SK-N-SH (cell line): ENCODE results near the gene SORL1. TPM values are rescaled to one million over a fixed set of nuclear protein-coding genes. Genes with fewer than 3 reads are reported as not detected.

Experiments
- CTCF ChIA-PET: fragments of 300-600, 350-600 bp; formaldehyde crosslinking; extraction: SDS; loops from one replicate; lab custom pipeline; 2021; lab: Yijun Ruan, JAX
- POLR2A ChIA-PET: fragments of 350-600 bp; sonication (Branson Sonifier 250); formaldehyde crosslinking; extraction: SDS; loops from one replicate; lab custom pipeline; 2020; ENCODE audit warnings: antibody characterized with exemption, inconsistent platforms; lab: Yijun Ruan, JAX
- DNase-seq: peaks from one replicate; pipeline ENCODE4 v3.0.0; 2012
- H2AFZ ChIP-seq: fragments of 200-600 bp; sonication (generic); 2 replicates; pipeline ENCODE4 v1.8.1; 2016; ENCODE audit warnings: antibody characterized with exemption, mild to moderate bottlenecking, low read depth
- H3F3A ChIP-seq: fragments of 200-600 bp; sonication (generic); replicated peaks from 2 replicates; pipeline ENCODE3; 2016; ENCODE audit warnings: antibody characterized with exemption, mild to moderate bottlenecking; ENCODE audit not compliant: insufficient read depth
- H3K27ac ChIP-seq, 2 experiments: fragments of 200-500 bp in 1 of 2; fragments of 200-600 bp in 1 of 2; sonication (Bioruptor generic) in 1 of 2; sonication (generic), shearing (Covaris generic) in 1 of 2; 2 replicates each; pipeline versions ENCODE4 v1.5.1 to v1.6.1; 2014 to 2016; ENCODE audit warnings: low read depth in 2 of 2, inconsistent platforms in 1 of 2, low read length in 1 of 2, mild to moderate bottlenecking in 1 of 2, mixed read lengths in 1 of 2
- H3K27me3 ChIP-seq: fragments of 200-600 bp; sonication (generic), shearing (Covaris generic); 2 replicates; pipeline ENCODE4 v1.6.1; 2016; ENCODE audit warnings: mixed run types; ENCODE audit not compliant: insufficient read depth
- H3K36me3 ChIP-seq, 2 experiments: fragments of 200-500 bp in 1 of 2; fragments of 200-600 bp in 1 of 2; sonication (Bioruptor generic) in 1 of 2; sonication (generic) in 1 of 2; replicated peaks in 1 of 2; 2 replicates each; pipeline versions ENCODE3 to v1.5.1; 2014 to 2016; ENCODE audit warnings: low read length in 1 of 2, mild to moderate bottlenecking in 1 of 2; ENCODE audit not compliant: insufficient read depth in 2 of 2, control insufficient read depth in 1 of 2
- H3K4me1 ChIP-seq, 2 experiments: fragments of 200-500 bp in 1 of 2; fragments of 200-600 bp in 1 of 2; sonication (Bioruptor generic) in 1 of 2; sonication (generic), shearing (Covaris generic) in 1 of 2; 2 replicates each; pipeline versions ENCODE4 v1.5.1 to v1.6.1; 2014 to 2016; ENCODE audit warnings: low read depth in 1 of 2, low read length in 1 of 2, mixed run types in 1 of 2; ENCODE audit not compliant: insufficient read depth in 2 of 2, control insufficient read depth in 1 of 2
- H3K4me2 ChIP-seq: fragments of 200-600 bp; sonication (generic), shearing (Covaris generic); 2 replicates; pipeline ENCODE4 v1.6.1; 2017; ENCODE audit warnings: mixed run types
- H3K4me3 ChIP-seq, 2 experiments: fragments of 200-500 bp in 1 of 2; fragments of 200-600 bp in 1 of 2; sonication (Bioruptor generic) in 1 of 2; sonication (generic), shearing (Covaris generic) in 1 of 2; 2 replicates each; pipeline versions ENCODE4 v1.5.1 to v1.8.1; 2014 to 2016; ENCODE audit warnings: low read depth in 2 of 2, inconsistent platforms in 1 of 2, low read length in 1 of 2, mild to moderate bottlenecking in 1 of 2, mixed read lengths in 1 of 2, moderate library complexity in 1 of 2
- H3K79me2 ChIP-seq: fragments of 200-600 bp; sonication (generic); 2 replicates; pipeline ENCODE4 v1.8.1; 2017; ENCODE audit warnings: mild to moderate bottlenecking; ENCODE audit not compliant: insufficient read depth
- H3K9ac ChIP-seq: fragments of 200-600 bp; sonication (generic); 2 replicates; pipeline ENCODE4 v1.6.1; 2017; ENCODE audit warnings: mixed run types
- H3K9me2 ChIP-seq: fragments of 200-600 bp; sonication (generic); 2 replicates; pipeline ENCODE4 v1.6.1; 2017; ENCODE audit warnings: mixed run types
- H3K9me3 ChIP-seq: fragments of 200-600 bp; sonication (generic); 2 replicates; pipeline ENCODE4 v1.6.1; 2017; ENCODE audit warnings: mixed run types, mild to moderate bottlenecking, moderate library complexity
- H4K20me1 ChIP-seq: fragments of 200-600 bp; sonication (generic); 2 replicates; pipeline ENCODE4 v1.6.1; 2017; ENCODE audit warnings: mild to moderate bottlenecking, mixed run types; ENCODE audit not compliant: insufficient read depth
- CHD2 ChIP-seq: fragments of 150-350 bp; IDR thresholded peaks from 2 replicates; pipeline ENCODE4 v1.6.1; 2018; ENCODE audit warnings: low read length; ENCODE audit not compliant: partially characterized antibody
- ELF1 ChIP-seq: IDR thresholded peaks from 2 replicates; pipeline ENCODE4 v1.4.0; 2012
- EP300 ChIP-seq, 2 experiments: IDR thresholded peaks; 2 replicates each; pipeline versions ENCODE4 v1.4.0 to v1.6.1; 2012; ENCODE audit warnings: borderline replicate concordance in 1 of 2, low read depth in 1 of 2, low read length in 1 of 2
- FOXM1 ChIP-seq: IDR thresholded peaks from 2 replicates; pipeline ENCODE4 v1.4.0; 2012; ENCODE audit warnings: low read depth, mild to moderate bottlenecking
- GABPA ChIP-seq: IDR thresholded peaks from 2 replicates; pipeline ENCODE4 v1.4.0; 2012; ENCODE audit warnings: low read depth, mild to moderate bottlenecking
- MEF2A ChIP-seq: IDR thresholded peaks from 2 replicates; pipeline ENCODE4 v1.4.0; 2012; ENCODE audit warnings: low read depth, borderline replicate concordance
- RAD21 ChIP-seq: IDR thresholded peaks from 2 replicates; pipeline ENCODE4 v1.6.1; 2012; ENCODE audit warnings: mild to moderate bottlenecking, low read length
- RCOR1 ChIP-seq: fragments of 150-350 bp; IDR thresholded peaks from 2 replicates; pipeline ENCODE4 v1.6.1; 2017; ENCODE audit warnings: antibody characterized with exemption, low read length
- RXRA ChIP-seq: IDR thresholded peaks from 2 replicates; pipeline ENCODE4 v1.4.0; 2012; ENCODE audit warnings: low read depth, mild to moderate bottlenecking, borderline replicate concordance
- TAF1 ChIP-seq: IDR thresholded peaks from 2 replicates; pipeline ENCODE4 v1.6.1; 2012; ENCODE audit warnings: low read depth, mild to moderate bottlenecking, low read length, moderate library complexity, borderline replicate concordance
- TCF12 ChIP-seq: IDR thresholded peaks from 2 replicates; pipeline ENCODE4 v1.4.0; 2012
- TEAD4 ChIP-seq: IDR thresholded peaks from 2 replicates; pipeline ENCODE4 v1.4.0; 2012; ENCODE audit warnings: mild to moderate bottlenecking, borderline replicate concordance; ENCODE audit not compliant: insufficient read depth
- YY1 ChIP-seq: IDR thresholded peaks from 2 replicates; pipeline ENCODE4 v1.4.0; 2012; ENCODE audit warnings: low read depth, mild to moderate bottlenecking
- WGBS: methylation state at CpG from one replicate; pipeline ENCODE4 v1.1.6; 2017; ENCODE audit warnings: low lambda C conversion rate; 5-methylcytosine and 5-hydroxymethylcytosine counted together
- polyA plus RNA-seq, 3 experiments: library from polyadenylated mRNA; depleted of rRNA; stranded (reverse); fragments of >200 nt; gene quantifications; 2 replicates each; pipeline ENCODE4 v1.2.3, GENCODE V29; 2012
- TF ChIP-seq, protein P1 (sequence below): fragments of 150-350 bp; IDR thresholded peaks from 2 replicates; pipeline ENCODE4 v1.6.1; 2017; ENCODE audit warnings: antibody characterized with exemption, low read length, low read depth, borderline replicate concordance
- TF ChIP-seq, protein P2 (sequence below): IDR thresholded peaks from 2 replicates; pipeline ENCODE4 v1.4.0; 2012; ENCODE audit warnings: low read depth
- TF ChIP-seq, protein P3 (sequence below): IDR thresholded peaks from 2 replicates; pipeline ENCODE4; 2012
- TF ChIP-seq, protein P4 (sequence below): IDR thresholded peaks from 2 replicates; pipeline ENCODE4 v1.4.0; 2012; ENCODE audit warnings: low read depth, borderline replicate concordance

The SORL1 gene
- polyA plus RNA-seq, 1 of the 3 experiments (the other 2 are of a cell fraction): 7.1 TPM

DNA sequence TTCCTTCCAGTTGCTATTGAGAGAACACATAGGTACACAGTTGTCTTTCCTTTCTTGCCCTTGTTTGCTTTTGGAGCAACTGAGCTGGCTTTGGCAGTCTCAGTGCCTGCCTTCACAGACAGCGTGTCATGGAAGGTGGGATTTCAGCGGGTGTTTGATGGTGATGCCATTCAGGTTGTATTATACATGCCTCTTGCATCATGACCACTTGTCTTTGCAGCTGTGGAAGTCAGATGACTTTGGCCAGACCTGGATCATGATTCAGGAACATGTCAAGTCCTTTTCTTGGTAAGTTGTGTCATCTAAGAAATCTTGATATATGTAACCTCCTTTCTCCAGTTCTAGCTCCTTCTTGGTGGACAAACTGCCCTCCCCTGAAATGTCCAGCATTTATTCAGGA is 37.7 kb downstream of the SORL1 start:
- Histone ChIP-seq H4K20me1 (no peaks in the 10 kb centered on the region), H3K9me2 (no peaks in the 10 kb centered on the region), H3F3A (no peaks in the 10 kb centered on the region), H3K36me3 (no peaks in the 10 kb centered on the region), H3K4me2 (no peak overlapping the region), H3K4me3 (no peak overlapping the region), H3K27me3 (no peaks in the 10 kb centered on the region), H3K79me2 (no peaks in the 10 kb centered on the region), H3K9ac (no peak overlapping the region), H3K27ac (no peak overlapping the region), H3K4me1 (peaks cover 0 to 8% of the 10 kb centered on the region in 2 experiments; a peak in 1 of 4 replicates), H2AFZ (no peak overlapping the region), H3K9me3 (no peaks in the 10 kb centered on the region)
- ChIA-PET CTCF (interaction anchor here (1.0 kb wide), 1 partner anchor 21 kb away, joined by 3 read pairs; no protein-coding TSS in a partner anchor), POLR2A (no interaction called here)
- 84% methylated on average over 2 of the region's 2 CpGs for WGBS
- TF ChIP-seq FOXM1 (no peak), RXRA (no peak), EP300 (IDR thresholded peaks at IDR 0.05; ENCODE audit: borderline replicate concordance in 1 of 2, low read depth in 1 of 2, low read length in 1 of 2) (no peak)
- TF ChIP-seq, protein P1, sequence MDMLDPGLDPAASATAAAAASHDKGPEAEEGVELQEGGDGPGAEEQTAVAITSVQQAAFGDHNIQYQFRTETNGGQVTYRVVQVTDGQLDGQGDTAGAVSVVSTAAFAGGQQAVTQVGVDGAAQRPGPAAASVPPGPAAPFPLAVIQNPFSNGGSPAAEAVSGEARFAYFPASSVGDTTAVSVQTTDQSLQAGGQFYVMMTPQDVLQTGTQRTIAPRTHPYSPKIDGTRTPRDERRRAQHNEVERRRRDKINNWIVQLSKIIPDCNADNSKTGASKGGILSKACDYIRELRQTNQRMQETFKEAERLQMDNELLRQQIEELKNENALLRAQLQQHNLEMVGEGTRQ: no peak
- DNase-seq: no peak

DNA sequence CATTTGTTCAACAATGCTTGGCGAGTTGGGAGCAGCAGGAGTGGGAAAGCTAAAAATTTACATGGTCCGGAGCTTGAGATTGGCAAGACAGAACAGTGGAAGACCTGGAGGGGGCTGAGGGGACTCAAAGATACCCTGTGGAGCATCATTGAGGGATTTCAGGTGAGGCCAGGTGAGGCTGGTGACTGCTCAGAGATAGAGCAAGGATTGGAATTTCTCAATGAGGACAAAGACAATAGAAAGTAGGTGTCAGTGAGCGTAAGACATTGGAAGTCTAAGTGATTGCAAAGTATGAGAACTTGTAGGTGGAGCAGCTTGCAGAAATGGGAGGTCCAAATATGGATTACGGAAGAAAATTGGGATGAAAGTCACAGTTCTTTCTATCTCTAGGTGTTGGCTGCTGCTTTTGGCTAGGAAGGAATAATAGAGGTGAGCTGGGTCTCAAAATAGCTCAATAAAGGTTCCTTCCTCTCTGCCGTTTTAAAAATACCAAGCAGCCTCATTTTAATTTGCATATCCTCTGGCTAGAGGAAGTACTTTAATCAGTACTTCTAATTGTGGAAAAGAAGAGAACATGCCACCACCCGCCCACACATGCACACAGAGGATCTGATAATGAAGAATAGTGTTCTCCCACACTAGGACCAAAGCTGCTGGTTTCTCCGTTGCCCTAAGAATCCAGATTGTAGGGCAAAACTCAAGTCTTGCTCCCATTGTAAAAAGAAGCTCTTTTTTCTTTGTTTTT is 42.4 kb downstream of the SORL1 start:
- peaks cover 0 to 2% of the 10 kb centered on the region in 2 experiments for H3K36me3 ChIP-seq
- H3K4me1 ChIP-seq: no peaks in the 10 kb centered on the region
- H3K9me2 ChIP-seq: no peaks in the 10 kb centered on the region
- H2AFZ ChIP-seq: no peak overlapping the region
- no peaks in the 10 kb centered on the region for H4K20me1 ChIP-seq
- DNase-seq: no peak
- no peaks in the 10 kb centered on the region for H3K27me3 ChIP-seq
- H3K79me2 ChIP-seq: no peaks in the 10 kb centered on the region
- H3K9ac ChIP-seq: no peak overlapping the region
- TF ChIP-seq TEAD4 (no peak), YY1 (no peak)
- H3K4me3 ChIP-seq: no peak overlapping the region
- H3K27ac ChIP-seq: no peak overlapping the region
- WGBS: 84% methylated on average over 7 of the region's 7 CpGs
- CTCF ChIA-PET: interaction anchor here (1.2 kb wide), 1 partner anchor 42 kb away, joined by 3 read pairs; the partner anchor contains the start of gene SORL1
- H3F3A ChIP-seq: no peaks in the 10 kb centered on the region
- H3K4me2 ChIP-seq: no peak overlapping the region
- POLR2A ChIA-PET: no interaction called here
- H3K9me3 ChIP-seq: no peaks in the 10 kb centered on the region

DNA sequence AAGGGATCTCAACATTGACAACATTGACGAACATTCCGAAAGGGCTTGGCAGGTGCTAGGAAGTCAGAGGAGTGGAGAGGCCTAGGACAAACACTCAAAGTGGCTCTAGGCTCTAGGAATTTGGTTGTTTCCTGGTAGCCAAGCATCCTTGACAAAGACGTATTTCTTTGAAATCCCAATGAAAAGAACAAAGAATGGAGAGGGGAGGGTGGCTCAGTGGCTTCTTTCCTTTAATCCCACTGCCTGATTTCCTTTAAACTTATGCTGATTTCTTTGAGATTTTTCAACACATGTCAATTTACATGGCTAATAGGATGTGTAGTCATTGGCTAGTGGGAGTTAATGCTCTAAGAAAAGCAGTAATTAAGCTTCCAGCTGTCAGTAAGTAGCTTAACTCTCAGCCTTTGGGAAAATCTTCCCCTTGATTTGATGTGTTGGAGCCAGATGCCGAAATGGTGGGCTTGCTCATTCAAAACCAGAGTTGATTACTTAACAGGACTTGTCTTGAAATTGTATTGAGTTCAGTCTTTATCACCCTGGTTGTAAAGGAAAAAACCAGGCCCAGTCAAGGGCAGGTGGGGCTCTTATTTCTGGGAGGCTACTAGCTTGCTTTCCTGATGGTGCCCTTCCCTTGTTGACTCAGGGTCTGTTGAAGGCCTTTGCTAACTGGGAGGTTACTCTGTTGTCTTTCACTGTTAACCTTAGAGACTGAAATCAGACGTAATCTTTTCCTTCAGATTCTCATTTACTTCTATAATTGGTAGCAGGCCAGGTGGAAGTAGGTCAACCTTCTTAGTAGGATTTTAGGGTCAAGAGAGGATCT is 45.3 kb downstream of the SORL1 start:
- no peak overlapping the region for H3K9ac ChIP-seq

More for the DNA sequence above, 45.3 kb downstream of the SORL1 start:
- H3K4me1 ChIP-seq: no peaks in the 10 kb centered on the region
- POLR2A ChIA-PET: no interaction called here
- H3K4me3 ChIP-seq: no peak overlapping the region
- H3K4me2 ChIP-seq: no peak overlapping the region
- 67% methylated on average over 5 of the region's 5 CpGs for WGBS
- H3K9me3 ChIP-seq: no peaks in the 10 kb centered on the region
- peaks cover 0 to 2% of the 10 kb centered on the region in 2 experiments for H3K36me3 ChIP-seq
- H4K20me1 ChIP-seq: no peaks in the 10 kb centered on the region
- no peaks in the 10 kb centered on the region for H3K9me2 ChIP-seq
- no peak overlapping the region for H2AFZ ChIP-seq
- CTCF ChIA-PET: interaction anchor here (0.6 to 1.6 kb wide), 2 partner anchors 10 to 759 kb away, joined by 3 read pairs; no protein-coding TSS in a partner anchor
- DNase-seq: no peak
- no peak overlapping the region for H3K27ac ChIP-seq
- H3K79me2 ChIP-seq: no peaks in the 10 kb centered on the region
- no peaks in the 10 kb centered on the region for H3K27me3 ChIP-seq
- no peak for TF ChIP-seq FOXM1
- TF ChIP-seq CHD2: no peak
- no peak for TF ChIP-seq YY1
- no peak for TF ChIP-seq RCOR1
- no peak for TF ChIP-seq ELF1
- TF ChIP-seq TEAD4: no peak
- TF ChIP-seq, protein P2, sequence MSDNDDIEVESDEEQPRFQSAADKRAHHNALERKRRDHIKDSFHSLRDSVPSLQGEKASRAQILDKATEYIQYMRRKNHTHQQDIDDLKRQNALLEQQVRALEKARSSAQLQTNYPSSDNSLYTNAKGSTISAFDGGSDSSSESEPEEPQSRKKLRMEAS: no peak
- no peak for TF ChIP-seq GABPA
- no peak for TF ChIP-seq TCF12
- TF ChIP-seq, protein P3, sequence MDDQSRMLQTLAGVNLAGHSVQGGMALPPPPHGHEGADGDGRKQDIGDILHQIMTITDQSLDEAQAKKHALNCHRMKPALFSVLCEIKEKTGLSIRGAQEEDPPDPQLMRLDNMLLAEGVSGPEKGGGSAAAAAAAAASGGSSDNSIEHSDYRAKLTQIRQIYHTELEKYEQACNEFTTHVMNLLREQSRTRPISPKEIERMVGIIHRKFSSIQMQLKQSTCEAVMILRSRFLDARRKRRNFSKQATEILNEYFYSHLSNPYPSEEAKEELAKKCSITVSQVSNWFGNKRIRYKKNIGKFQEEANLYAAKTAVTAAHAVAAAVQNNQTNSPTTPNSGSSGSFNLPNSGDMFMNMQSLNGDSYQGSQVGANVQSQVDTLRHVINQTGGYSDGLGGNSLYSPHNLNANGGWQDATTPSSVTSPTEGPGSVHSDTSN: no peak
- no peak for TF ChIP-seq RXRA
- TF ChIP-seq, protein P4, sequence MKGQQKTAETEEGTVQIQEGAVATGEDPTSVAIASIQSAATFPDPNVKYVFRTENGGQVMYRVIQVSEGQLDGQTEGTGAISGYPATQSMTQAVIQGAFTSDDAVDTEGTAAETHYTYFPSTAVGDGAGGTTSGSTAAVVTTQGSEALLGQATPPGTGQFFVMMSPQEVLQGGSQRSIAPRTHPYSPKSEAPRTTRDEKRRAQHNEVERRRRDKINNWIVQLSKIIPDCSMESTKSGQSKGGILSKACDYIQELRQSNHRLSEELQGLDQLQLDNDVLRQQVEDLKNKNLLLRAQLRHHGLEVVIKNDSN: no peak
- TF ChIP-seq TAF1: no peak
- TF ChIP-seq RAD21: no peak
- no peak for TF ChIP-seq MEF2A
- H3F3A ChIP-seq: no peaks in the 10 kb centered on the region
